Keratinocyte (primary cell): ENCODE results near the gene ANXA5. TPM values are rescaled to one million over a fixed set of nuclear protein-coding genes. Genes with fewer than 3 reads are reported as not detected.

Experiments used
- DNase-seq: peaks from one replicate; pipeline ENCODE4 v3.0.0-alpha.2; 2011; ENCODE audit warnings: low read depth, missing footprints, low spot score
- FAIRE-seq: peaks from 2 replicates; lab custom pipeline; 2011; peaks lifted over from hg19 to GRCh38; lab: Jason Lieb, UNC
- H2AFZ ChIP-seq: 2 replicates; pipeline ENCODE4 v1.6.0; 2012; ENCODE audit warnings: low read length, control low read depth, inconsistent platforms; ENCODE audit not compliant: control insufficient read depth
- H3K27ac ChIP-seq: 2 replicates; pipeline ENCODE4 v1.5.1; 2011; ENCODE audit warnings: low read length; ENCODE audit not compliant: control insufficient read depth, insufficient read depth
- H3K27me3 ChIP-seq: 3 replicates; pipeline ENCODE4 v1.6.0; 2011; ENCODE audit warnings: low read length; ENCODE audit not compliant: control insufficient read depth, insufficient read depth; ENCODE audit errors: extremely low read depth
- H3K36me3 ChIP-seq, 2 experiments: 2 replicates in 1 of 2; 3 replicates in 1 of 2; pipeline ENCODE4 v1.5.1; 2011; ENCODE audit warnings: low read length in 2 of 2, mild to moderate bottlenecking in 1 of 2; ENCODE audit not compliant: control insufficient read depth in 2 of 2, insufficient read depth in 2 of 2; ENCODE audit errors: extremely low read depth in 1 of 2
- H3K4me1 ChIP-seq: 3 replicates; pipeline ENCODE4 v1.5.1; 2011; ENCODE audit warnings: low read length; ENCODE audit not compliant: control insufficient read depth, insufficient read depth; ENCODE audit errors: extremely low read depth
- H3K4me2 ChIP-seq: 3 replicates; pipeline ENCODE4 v1.6.0; 2011; ENCODE audit warnings: low read depth, low read length; ENCODE audit not compliant: control insufficient read depth, insufficient read depth; ENCODE audit errors: extremely low read depth
- H3K4me3 ChIP-seq, 3 experiments: fragments of 200-600 bp in 1 of 3; sonication (generic) in 1 of 3; 2 replicates in 2 of 3; 3 replicates in 1 of 3; pipeline ENCODE4 v1.5.1; 2011 to 2016; ENCODE audit warnings: low read length in 3 of 3, mild to moderate bottlenecking in 3 of 3, control low read depth in 2 of 3, inconsistent platforms in 1 of 3, low read depth in 1 of 3, mixed read lengths in 1 of 3, mixed run types in 1 of 3, moderate library complexity in 1 of 3; ENCODE audit not compliant: control insufficient read depth in 2 of 3, insufficient read depth in 2 of 3; ENCODE audit errors: extremely low read depth in 1 of 3
- H3K79me2 ChIP-seq: 2 replicates; pipeline ENCODE4 v1.6.0; 2012; ENCODE audit warnings: low read length; ENCODE audit not compliant: control insufficient read depth, insufficient read depth
- H3K9ac ChIP-seq: 3 replicates; pipeline ENCODE4 v1.6.0; 2011; ENCODE audit warnings: low read length; ENCODE audit not compliant: control insufficient read depth, insufficient read depth; ENCODE audit errors: extremely low read depth
- H3K9me1 ChIP-seq: 3 replicates; pipeline ENCODE4 v1.6.0; 2011; ENCODE audit warnings: low read length; ENCODE audit not compliant: control insufficient read depth, insufficient read depth; ENCODE audit errors: extremely low read depth
- H3K9me3 ChIP-seq: 2 replicates; pipeline ENCODE4 v1.5.1; 2012; ENCODE audit warnings: low read depth, low read length; ENCODE audit not compliant: control insufficient read depth
- H4K20me1 ChIP-seq: 3 replicates; pipeline ENCODE4 v1.6.0; 2011; ENCODE audit warnings: low read length; ENCODE audit not compliant: control insufficient read depth, insufficient read depth; ENCODE audit errors: extremely low read depth
- CTCF ChIP-seq, 3 experiments: IDR thresholded peaks in 1 of 3; conservative IDR thresholded peaks in 1 of 3; optimal IDR thresholded peaks in 1 of 3; 2 replicates in 2 of 3; 3 replicates in 1 of 3; pipeline versions ENCODE3 to v1.5.1; 2011; ENCODE audit warnings: low read length in 3 of 3, mild to moderate bottlenecking in 3 of 3, moderate library complexity in 2 of 3, control low read depth in 1 of 3, inconsistent platforms in 1 of 3; ENCODE audit not compliant: insufficient read depth in 2 of 3; ENCODE audit errors: extremely low read depth in 1 of 3
- EZH2 ChIP-seq: IDR thresholded peaks from one replicate; pipeline ENCODE4 v1.6.1; 2012; ENCODE audit warnings: inconsistent platforms, mild to moderate bottlenecking, low read length, moderate library complexity
- dilution Hi-C: fragments of 300-500 bp; cut with MboI; formaldehyde crosslinking; loops from one replicate; pipeline ENCODE4 v1.7.0; 2020; ENCODE audit warnings: low sequenced_read_pairs; ENCODE audit not compliant: extremely low pct_ligation_motif_present
- polyA plus RNA-seq, 5 experiments: library from polyadenylated mRNA; depleted of rRNA in 3 of 5; stranded (reverse) in 3 of 5; stranded (forward) in 1 of 5; unstranded in 1 of 5; fragments of >200 nt; gene quantifications; 1 replicate in 1 of 5; 2 replicates in 3 of 5; 3 replicates in 1 of 5; pipeline versions ENCODE4 v1.2.1 to v1.2.3, GENCODE V29; 2011 to 2012; ENCODE audit warnings: missing spikeins in 2 of 5, low read depth in 1 of 5, low replicate concordance in 1 of 5

The ANXA5 gene
- polyA plus RNA-seq, 1 donor (not counting 4 experiments of a cell fraction or from before 2014, with no cell fraction given), result 512 TPM

DNA sequence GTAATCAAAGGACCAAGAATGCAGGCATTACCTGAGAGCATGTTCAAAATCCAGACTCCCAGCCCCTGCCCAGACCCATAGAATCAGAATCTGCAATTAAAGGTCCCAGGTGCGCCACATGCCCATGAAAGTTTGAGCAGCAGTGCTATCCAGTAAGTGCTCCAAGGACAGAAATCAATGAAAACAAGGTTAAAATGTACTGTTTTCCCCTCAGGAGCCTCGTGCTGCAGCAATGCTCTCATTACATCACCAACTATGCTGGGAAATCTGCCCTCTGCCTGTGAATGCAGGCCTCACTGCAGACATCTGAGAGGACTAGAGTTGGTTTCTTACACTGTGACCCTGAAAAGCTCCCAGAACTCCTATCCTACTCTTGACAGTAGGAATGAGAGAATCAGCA, 21.1 kb downstream of the ANXA5 start:
- Histone ChIP-seq H3K9me1 (no peaks in the 10 kb centered on the region), H3K27ac (no peak overlapping the region), H3K9ac (no peak overlapping the region), H2AFZ (no peak overlapping the region), H3K4me3 (no peak overlapping the region), H3K4me2 (no peak overlapping the region), H3K27me3 (no peaks in the 10 kb centered on the region), H3K4me1 (no peaks in the 10 kb centered on the region), H3K36me3 (peaks cover 32 to 35% of the 10 kb centered on the region in 2 experiments), H3K79me2 (peaks cover 15% of the 10 kb centered on the region), H3K9me3 (no peaks in the 10 kb centered on the region), H4K20me1 (peaks cover 2% of the 10 kb centered on the region)
- no peak for TF ChIP-seq CTCF (optimal IDR thresholded peaks at IDR 0.05 in 1 of 3, IDR thresholded peaks at IDR 0.05 in 1 of 3, conservative IDR thresholded peaks at IDR 0.05 in 1 of 3; ENCODE audit: extremely low read depth in 1 of 3, insufficient read depth in 2 of 3, low read length in 3 of 3)
- TF ChIP-seq EZH2, result no peak
- FAIRE-seq (no peak), DNase-seq (no peak)
- dilution Hi-C loops, result no loop called here

DNA sequence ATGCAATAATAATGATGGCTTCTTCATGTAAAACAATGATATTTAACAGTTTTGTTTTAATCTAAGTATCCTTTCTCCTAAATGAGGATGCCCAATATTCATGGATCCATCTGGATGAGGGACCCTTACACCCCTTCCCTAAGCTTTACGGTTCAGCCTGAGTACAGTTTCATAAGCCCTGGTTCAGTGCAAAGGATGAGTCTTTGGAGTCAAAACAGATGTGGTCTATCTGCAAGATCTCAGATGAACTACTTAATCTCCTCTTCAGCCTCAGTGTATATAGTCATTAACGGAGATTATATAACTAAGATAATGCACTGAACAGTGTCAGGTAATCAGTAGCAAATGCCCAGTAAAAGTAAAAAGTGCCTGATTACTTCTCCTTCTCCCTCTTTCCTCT, 22.1 kb downstream of the ANXA5 start:
- no peaks in the 10 kb centered on the region for H3K27me3 ChIP-seq
- no peaks in the 10 kb centered on the region for H3K9me3 ChIP-seq
- no peak overlapping the region for H3K9ac ChIP-seq
- no peaks in the 10 kb centered on the region for H4K20me1 ChIP-seq
- H3K9me1 ChIP-seq, result no peaks in the 10 kb centered on the region
- no peak overlapping the region for H3K27ac ChIP-seq
- H3K4me3 ChIP-seq, result no peak overlapping the region
- dilution Hi-C loops, result no loop called here
- no peak for FAIRE-seq
- no peak for TF ChIP-seq CTCF (optimal IDR thresholded peaks at IDR 0.05 in 1 of 3, IDR thresholded peaks at IDR 0.05 in 1 of 3, conservative IDR thresholded peaks at IDR 0.05 in 1 of 3; ENCODE audit: extremely low read depth in 1 of 3, insufficient read depth in 2 of 3, low read length in 3 of 3)
- no peak for TF ChIP-seq EZH2
- DNase-seq, result no peak
- H3K79me2 ChIP-seq, result peaks cover 7% of the 10 kb centered on the region
- H2AFZ ChIP-seq, result no peak overlapping the region
- H3K4me2 ChIP-seq, result no peak overlapping the region
- peaks cover 27 to 28% of the 10 kb centered on the region in 2 experiments for H3K36me3 ChIP-seq
- no peaks in the 10 kb centered on the region for H3K4me1 ChIP-seq
